HG03066 (cell line): Measurements from ENCODE around the gene CCSER1.

Experiments
- ATAC-seq: cut with Tn5 transposase; IDR thresholded peaks from one replicate; pipeline ENCODE4 v1.9.1; 2021; ENCODE audit warnings: low read depth; ENCODE audit not compliant: unreplicated experiment

Gene CCSER1

DNA sequence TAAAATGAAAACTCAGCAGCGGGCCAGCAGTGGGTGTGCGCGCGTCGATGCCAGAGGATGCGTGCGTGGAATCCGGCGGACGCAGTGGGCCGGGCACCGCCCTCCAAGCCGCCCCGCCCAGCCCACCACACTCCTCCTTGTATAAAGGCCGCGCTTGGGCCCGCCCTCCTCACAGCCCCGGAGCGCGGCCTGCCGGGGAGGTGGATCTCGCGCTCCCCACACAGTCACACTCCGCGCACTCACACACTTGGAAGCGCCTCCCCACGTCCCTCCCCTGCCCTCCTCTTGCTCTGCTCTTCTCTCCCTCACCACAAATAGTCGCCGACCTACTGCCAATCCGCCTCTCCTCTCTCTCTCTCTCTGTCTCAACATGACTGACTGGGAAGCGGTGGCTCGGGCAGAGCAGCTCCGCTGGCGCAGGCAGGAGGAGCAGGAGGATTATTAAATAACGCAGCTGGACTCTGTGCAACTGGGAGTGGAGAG, at the start of gene CCSER1:
CCSER1 (plus strand) TSS at position 172 of the 483 bp plus-strand sequence.
- peak; percentile 78 for ATAC-seq

DNA sequence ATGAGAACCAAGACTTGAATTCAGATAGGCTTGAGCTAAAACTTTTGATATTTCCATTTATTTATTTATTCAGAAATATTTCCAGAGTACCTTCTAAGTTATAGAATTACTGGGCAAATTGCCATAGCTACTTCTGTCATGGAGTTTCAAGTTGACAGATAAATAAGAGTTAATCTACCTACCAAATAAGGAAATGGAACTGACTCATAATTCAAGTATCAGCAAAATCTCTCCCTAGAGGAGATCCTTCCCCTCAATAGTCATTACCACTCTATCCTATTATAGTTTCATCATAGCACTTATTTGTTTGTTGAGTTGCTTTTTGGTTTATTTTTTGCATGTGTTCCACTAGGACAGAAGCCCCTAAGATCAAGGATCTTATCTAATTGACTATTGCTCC, 48.8 kb upstream of the CCSER1 start:
- peak; percentile 46 for ATAC-seq

DNA sequence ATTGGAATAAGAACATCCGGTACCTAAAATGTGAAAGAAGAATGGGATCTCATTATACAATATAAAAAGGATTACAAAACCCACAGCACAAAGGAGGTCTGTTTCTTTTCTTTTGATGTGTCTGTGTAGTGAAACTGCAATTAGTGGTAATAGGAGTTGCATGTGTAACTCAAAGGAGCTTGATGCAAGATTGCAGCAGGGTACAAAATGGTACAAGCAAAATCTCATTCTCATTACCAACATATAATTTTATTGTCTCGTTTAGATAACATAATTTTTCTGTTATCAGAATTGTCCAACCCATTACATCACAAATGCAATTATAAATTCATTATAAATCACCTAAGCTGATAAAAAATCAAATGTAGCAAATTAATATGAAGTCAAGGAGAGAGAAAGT, 47.1 kb upstream of the CCSER1 start:
- no peak for ATAC-seq

DNA sequence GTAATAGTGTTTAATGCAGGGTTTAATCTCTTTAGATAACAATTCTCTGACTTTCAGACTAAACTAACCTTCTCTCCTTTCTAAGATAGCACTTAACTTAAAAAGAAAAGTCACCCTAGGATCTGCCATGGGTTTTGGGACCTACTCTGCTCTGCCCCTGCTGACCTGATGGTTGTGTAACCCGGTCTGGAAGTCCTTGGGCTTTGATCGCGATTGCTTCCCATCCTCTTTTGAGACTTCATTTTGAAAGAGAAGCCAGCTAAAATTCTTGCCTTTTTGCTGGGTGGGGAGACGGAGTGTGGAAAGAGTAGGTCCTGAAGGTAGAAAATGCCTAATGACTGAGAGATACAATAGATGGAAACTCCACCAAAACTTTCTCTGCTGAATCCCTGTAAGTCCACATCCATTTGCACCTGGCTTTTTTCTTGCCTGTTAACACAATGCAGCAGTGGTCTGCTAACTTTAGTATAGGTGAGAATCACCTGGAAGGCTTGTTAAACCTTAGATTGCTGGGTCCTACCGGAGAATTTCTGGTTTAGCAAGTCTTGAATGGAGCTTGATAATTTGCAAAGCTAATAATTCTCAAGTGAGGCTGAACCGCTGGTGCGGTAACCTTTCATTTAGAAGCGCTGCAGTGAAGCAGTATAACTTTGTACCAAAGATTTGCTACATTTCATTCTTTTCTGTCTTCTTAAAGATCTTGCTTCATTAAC, 45.6 kb upstream of the CCSER1 start:
- ATAC-seq: no peak

DNA sequence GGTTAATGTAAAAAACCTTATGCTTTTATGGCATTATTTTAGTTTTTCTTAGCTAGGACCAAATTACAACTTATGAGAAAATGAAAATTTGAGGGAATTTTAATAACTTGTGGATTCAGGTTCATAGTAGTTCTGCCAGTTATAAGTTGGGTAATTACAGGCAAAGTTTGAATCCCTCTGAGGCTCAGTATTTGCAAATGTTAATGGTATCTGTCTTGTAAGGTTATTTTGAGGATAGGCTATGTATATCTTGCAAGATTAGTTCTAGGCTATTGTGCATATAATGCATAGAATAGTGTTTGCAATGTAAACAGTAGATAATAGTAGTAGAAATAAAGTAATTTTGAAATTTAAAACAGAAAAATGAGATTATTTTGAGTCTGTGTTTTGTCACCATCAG, 44.7 kb upstream of the CCSER1 start:
- no peak for ATAC-seq

DNA sequence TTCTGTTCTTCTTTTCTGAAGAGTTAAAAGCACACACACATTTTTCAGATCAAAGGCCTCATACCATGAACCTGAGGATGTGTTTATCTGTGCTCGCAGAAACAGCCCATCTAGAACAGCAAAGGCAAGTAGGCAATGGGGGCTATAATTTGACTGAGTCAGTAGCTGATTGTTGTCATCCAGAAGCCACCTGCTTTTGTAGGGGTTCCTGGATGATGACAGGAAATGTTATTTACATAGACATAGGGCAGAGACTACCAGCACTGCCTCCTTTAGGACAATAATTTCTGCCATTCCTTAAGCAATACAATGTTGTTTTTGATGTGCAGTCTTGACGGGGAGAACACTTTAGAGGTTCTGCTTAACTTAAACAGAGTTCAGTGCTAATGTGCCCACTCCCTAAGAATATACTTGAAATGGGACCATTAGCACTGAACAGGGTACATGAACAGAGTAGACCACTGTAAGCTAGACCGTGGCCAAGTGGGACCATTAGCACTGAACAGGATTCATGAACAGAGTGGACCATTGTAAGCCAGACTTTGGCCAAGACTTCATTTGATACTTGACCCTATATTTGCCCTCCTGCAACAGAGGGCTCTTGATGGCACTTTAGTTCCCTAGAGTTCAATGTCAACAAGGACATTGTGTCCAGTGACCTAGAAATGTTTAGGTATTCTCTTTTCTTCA, 42.8 kb upstream of the CCSER1 start:
- ATAC-seq: no peak

DNA sequence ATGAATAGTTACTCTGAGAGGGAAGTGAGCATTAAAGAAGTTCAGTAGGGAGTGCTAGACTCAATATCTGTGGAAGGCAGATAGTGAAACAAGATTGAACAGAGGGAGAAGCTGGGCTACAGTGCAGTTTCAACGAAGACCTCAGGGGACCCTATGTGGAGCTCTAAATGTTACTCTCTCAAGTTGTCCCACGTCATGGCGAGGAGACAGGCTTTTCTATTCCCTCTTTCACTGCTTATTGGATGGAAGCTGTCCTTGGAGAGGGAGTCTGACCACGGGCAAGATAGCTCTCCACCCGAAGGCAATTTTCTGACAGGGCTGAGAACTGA, 42.3 kb upstream of the CCSER1 start:
- no peak for ATAC-seq

DNA sequence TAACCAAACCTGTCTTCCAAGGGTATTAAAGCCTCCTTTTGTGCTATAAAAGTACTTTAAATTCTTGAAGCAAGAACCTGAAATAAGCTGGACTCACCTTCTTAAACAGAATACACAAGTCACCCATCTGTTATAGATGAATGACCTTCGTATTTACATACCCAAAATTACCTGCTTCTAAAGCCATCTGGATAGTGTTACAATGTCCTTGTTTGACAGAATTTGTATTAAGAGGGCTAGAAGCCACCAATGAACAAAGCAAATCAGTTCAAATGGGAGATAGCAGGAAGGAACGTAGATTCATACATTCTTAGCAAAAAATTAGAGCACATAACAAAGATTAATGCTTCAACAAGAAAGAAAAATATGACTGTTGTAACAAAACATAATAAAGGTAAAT, 33.7 kb upstream of the CCSER1 start:
- ATAC-seq: no peak

DNA sequence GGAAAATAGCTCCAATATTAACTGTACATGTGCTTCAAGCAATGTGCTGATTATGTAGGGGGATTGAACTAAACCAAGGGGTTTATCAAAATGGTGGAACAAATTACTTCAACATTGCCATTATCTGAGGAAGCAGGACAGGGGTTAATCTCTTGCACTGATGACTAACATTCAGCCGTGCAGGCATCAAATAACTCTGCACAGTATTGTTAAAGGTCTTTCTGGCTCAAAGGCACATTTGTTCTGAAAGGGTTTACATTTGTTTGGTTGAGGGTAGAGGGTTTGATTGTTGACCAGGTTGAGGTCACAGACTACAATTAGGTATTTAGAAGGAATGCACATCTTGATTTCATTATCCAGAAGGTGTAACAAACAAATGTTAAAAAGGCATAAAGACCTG, 32.2 kb upstream of the CCSER1 start:
- no peak for ATAC-seq

DNA sequence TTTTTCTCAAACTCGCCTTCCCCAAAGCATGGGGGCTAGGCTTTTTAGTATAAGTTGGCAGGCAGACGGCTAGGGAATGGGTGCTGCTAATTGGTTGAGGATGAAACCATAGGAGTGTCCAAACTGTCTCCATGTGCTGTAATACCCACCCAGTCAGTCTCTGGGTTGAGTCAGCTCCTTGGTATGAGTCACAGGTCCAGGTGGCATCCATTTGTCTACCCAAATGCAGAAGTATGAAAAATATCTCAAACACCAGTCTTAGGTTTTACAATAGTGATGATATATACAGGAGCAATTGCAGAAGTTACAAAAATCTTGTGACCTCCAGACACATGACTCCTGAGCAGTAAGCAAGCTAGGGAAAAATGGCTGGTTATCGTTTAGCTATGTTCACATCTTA, 27.4 kb upstream of the CCSER1 start:
- no peak for ATAC-seq

DNA sequence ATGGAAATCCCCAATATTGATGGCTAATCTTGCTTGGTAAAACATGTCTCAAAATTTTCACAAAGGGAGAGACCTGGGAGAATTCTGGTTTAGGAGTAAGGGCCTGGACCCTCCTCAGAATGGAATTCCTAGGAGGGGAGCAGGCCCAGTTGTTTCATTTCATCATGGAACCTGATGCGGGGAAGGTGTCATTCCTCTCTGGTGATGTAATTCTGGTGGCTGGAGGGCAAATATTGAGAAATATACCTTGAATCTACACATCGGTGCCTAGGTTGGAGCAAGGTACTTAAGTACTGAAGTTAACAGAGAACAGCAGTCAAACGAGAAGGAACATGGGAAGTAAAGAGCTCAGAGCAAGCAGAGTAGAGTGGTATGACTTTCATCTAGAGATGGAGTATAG, 23.2 kb upstream of the CCSER1 start:
- ATAC-seq: no peak

DNA sequence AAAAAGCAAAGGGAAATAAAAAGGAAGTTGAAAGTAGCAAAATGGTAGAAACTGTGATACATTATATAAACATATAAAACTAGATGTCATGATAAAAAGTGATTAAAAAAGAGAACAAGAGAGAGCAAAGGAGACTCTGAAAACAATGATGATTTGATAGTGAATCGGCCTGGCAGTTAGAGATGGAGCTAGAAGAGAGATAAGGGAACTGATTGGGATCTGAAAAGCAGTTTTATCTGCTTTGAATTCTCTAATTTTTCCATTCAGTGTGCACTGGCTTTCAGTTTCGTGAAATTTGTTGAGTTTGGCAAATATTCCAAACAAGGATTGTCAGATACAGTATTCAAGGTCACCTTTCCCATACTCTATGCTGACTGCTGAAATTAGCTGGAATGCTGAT, 21.9 kb upstream of the CCSER1 start:
- no peak for ATAC-seq

DNA sequence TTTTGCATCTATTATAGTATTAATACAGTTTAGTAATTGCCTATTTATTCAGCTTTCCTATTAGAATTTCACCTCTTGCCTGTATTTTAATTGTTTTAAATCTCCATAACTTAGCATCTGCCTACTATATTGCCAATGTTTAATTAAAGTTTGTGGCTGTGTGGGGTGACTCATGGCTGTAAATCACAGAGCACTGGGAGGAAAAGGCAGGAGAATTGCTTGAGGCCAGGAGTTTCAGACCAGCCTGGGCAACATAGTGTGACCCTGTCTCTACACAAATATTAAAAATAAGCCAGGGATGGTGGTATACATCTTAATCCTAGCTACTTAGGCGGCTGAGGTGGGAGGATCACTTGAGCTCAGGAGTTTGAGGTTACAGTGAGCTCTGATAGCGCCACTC, 14.5 kb upstream of the CCSER1 start:
- ATAC-seq: no peak

DNA sequence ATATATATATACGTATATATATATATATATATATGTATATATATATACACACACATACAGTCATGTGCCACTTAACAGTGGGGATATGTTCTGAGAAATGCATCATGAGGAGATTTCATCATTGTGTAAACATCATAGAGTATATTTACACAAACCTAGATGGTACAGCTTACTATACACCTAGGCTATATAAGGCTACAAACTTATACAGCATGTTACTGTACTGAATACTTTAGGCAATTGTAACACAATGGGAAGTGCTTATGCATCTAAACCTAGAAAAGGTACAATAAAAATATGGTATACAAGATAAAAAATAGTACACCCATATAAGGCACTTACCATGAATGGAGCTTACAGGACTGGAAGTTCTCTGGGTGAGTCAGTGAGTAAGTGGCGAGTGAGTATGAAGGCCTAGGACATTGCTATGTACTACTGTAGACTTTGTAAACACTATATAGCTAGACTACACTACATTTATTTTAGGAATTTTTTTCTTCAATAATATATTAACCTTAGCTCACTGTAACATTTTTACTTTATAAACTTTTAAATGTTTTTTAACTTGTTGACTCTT, 13.2 kb upstream of the CCSER1 start:
- ATAC-seq: no peak

DNA sequence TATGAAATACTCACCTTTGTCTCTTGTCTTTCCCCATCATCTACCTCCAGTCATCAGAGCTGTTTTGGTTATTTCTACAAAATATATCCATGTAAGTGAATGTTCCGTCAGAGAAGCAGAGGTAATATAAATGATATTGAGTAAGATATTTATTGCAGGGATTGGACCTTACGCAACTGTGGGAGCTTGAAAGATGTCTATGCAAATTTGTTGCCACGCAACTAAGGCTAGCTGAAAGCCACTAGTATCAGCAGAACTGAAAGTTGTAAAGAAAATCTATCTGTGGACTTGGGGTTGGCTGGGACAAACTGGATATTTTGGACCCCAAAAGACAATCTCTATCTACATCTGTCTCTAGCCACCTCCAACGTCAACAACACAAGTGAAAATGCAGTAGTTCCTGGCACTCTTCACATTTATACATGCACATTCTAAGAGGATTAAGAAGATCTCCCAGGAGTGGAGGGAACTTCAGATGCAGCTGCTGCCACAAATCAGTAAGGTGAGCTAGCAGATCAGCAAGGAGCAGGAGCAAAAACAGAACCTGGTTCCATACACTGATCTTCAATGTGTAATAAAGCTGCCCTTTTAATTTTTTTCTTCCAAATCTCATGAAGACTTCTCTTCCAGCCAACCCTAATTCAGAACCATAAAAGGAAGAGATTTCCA, 8.5 kb upstream of the CCSER1 start:
- peak; percentile 85 for ATAC-seq

DNA sequence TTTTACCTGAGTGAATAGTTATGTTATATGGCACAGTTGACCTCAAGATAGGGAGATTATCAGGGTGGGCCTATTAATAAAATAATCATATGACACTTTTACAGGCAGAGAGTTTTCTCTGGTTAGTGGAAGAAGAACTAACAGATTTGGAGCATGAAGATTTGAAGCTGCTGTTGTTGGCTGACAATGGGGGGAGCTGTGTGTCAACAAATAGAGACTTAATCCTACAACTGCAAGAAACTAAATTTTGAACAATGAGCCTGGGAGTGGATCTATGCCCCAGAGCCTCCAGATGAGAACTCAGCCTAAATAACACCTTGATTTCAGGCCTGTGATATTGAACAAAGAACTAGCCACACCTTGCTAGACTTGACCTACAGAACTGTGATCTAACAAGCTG, 7.2 kb upstream of the CCSER1 start:
- no peak for ATAC-seq

DNA sequence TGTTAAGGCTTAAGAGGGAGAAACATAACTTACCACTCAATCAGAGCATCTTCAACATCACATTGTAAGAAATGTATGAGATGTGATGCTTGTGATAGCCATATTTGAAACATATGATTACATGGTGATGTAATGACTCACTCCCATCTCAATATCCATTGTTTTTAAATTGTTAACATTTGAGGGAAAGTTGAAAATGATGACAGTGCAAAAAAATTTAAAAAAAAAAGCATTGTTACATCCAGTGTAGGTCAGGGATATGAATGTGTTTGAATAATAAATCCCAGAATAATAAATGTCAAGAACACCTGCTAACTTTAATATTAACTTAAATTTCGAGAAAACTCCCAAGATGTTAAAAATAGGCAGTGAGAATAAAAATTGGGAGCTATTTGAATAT, 6.4 kb upstream of the CCSER1 start:
- ATAC-seq: no peak

DNA sequence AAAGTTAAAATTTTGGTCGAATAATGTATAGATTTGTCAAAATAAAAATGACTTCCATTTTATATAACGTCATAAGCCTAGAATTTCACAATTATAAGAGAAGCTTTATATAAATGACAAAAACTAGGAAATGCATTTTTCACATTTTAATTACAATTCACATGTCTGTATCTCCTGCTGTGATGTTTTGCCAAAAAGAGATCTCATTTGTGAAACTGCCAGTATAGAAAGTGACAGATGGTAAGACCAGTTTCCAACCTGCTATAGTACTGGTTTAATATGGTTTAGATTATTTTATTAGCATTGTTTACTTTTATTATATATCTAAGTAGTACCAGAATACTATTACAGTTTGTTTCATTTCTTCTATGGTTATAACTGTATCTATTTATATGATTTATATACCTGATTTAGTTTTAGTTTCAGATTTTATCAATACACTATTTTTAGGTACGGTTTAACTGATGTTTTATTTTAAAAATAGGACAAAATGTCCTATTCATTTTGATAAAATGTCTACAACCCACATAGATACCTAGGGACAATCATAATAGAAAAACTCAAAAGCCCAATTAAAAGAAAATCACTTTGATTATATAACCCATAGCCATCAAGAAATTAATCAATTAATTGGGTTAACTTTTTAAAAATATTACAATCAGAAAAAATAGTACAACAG, 5.4 kb upstream of the CCSER1 start:
- ATAC-seq: no peak

DNA sequence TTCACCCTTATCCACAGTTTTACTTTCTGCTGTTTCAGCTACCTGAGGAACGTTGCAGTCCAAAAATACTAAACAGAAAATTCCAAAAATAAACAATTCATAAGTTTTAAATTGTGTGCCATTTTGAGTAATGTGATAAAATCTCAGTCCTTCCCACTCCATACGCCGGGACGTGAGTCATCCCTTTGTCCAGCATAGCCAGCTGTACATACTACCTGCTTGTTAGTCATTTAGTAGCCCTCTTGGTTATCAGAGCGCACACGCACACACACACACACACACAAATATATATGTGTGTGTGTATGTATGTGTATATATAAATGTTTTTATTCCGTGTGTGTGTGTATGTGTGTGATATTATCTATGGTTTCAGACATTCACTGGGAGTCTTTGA, 4.8 kb upstream of the CCSER1 start:
- no peak for ATAC-seq

DNA sequence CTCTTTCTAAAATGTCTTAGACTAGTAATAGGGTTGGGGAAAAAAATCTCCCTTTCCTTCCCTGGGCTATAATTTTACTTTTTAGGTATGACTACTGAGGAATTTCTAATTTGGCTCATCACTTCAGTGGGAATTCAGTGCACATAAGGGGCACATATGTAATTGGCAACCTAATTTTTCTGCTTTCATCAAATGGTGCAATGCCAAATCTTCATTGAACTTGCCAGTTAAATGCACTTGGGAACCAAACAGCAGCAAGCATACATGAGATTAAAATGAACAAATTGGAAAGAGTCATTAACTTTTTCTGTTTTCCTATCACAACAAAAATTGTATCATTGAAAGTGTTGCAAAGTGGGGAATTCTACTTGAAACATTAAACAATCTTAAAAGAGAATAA, 2.9 kb upstream of the CCSER1 start:
- ATAC-seq: no peak

DNA sequence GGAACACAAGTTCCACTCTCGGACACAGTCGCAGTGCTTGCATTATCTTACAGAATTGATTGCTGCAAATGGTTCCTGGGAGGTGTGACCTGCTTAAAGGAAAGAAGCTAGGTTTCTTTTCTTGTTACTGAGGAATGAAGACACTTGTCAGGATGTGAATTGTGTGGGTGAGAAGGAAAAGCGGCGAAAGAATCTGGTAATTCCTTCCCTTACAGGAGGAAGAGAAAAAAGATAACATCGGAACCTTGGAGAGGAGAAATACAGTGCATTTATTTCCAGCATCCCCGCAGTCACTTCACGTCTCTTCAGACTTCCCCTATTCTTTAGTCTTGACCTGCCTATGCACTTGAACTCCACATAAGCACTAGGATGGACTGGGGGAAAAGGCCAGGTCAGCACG, 389 bp upstream of the CCSER1 start:
- ATAC-seq: no peak
